ENCODE data around the gene DDR1.

DNA sequence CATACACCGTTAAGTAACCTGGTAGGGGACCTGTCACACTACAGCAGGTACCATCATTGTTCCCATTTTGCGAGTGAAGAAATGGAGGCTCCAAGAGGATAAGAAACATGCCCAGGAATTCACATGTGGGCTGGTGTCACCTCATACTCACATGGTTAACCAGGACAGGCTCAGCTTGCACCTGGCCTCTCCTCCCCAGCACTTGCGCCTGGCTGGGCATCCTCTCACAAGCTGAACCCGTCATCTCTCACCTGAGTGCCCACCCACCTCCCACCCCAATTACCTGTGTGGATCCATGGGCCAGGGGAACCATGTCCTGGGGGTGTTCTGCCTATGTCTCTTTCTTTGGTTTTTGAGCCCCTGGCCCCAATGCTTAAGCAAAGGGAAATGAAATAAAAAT is 46.2 kb downstream of the DDR1 start:
- no peak for TF ChIP-seq POLR2AphosphoS5 (IDR thresholded peaks at IDR 0.05; ENCODE audit: low read depth)
- TF ChIP-seq, protein P1, sequence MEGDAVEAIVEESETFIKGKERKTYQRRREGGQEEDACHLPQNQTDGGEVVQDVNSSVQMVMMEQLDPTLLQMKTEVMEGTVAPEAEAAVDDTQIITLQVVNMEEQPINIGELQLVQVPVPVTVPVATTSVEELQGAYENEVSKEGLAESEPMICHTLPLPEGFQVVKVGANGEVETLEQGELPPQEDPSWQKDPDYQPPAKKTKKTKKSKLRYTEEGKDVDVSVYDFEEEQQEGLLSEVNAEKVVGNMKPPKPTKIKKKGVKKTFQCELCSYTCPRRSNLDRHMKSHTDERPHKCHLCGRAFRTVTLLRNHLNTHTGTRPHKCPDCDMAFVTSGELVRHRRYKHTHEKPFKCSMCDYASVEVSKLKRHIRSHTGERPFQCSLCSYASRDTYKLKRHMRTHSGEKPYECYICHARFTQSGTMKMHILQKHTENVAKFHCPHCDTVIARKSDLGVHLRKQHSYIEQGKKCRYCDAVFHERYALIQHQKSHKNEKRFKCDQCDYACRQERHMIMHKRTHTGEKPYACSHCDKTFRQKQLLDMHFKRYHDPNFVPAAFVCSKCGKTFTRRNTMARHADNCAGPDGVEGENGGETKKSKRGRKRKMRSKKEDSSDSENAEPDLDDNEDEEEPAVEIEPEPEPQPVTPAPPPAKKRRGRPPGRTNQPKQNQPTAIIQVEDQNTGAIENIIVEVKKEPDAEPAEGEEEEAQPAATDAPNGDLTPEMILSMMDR (conservative IDR thresholded peaks at IDR 0.05; ENCODE audit: low read depth in 2 of 2): no peak
- TF ChIP-seq, protein P2, sequence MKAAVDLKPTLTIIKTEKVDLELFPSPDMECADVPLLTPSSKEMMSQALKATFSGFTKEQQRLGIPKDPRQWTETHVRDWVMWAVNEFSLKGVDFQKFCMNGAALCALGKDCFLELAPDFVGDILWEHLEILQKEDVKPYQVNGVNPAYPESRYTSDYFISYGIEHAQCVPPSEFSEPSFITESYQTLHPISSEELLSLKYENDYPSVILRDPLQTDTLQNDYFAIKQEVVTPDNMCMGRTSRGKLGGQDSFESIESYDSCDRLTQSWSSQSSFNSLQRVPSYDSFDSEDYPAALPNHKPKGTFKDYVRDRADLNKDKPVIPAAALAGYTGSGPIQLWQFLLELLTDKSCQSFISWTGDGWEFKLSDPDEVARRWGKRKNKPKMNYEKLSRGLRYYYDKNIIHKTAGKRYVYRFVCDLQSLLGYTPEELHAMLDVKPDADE (IDR thresholded peaks at IDR 0.05): no peak
- no peak for TF ChIP-seq EZH2 (IDR thresholded peaks at IDR 0.05; ENCODE audit: low read depth, unreplicated experiment)
- TF ChIP-seq, protein P3, sequence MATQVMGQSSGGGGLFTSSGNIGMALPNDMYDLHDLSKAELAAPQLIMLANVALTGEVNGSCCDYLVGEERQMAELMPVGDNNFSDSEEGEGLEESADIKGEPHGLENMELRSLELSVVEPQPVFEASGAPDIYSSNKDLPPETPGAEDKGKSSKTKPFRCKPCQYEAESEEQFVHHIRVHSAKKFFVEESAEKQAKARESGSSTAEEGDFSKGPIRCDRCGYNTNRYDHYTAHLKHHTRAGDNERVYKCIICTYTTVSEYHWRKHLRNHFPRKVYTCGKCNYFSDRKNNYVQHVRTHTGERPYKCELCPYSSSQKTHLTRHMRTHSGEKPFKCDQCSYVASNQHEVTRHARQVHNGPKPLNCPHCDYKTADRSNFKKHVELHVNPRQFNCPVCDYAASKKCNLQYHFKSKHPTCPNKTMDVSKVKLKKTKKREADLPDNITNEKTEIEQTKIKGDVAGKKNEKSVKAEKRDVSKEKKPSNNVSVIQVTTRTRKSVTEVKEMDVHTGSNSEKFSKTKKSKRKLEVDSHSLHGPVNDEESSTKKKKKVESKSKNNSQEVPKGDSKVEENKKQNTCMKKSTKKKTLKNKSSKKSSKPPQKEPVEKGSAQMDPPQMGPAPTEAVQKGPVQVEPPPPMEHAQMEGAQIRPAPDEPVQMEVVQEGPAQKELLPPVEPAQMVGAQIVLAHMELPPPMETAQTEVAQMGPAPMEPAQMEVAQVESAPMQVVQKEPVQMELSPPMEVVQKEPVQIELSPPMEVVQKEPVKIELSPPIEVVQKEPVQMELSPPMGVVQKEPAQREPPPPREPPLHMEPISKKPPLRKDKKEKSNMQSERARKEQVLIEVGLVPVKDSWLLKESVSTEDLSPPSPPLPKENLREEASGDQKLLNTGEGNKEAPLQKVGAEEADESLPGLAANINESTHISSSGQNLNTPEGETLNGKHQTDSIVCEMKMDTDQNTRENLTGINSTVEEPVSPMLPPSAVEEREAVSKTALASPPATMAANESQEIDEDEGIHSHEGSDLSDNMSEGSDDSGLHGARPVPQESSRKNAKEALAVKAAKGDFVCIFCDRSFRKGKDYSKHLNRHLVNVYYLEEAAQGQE (IDR thresholded peaks at IDR 0.05; ENCODE audit: unreplicated experiment): no peak
- TF ChIP-seq EZH2phosphoT487 (IDR thresholded peaks at IDR 0.05; ENCODE audit: unreplicated experiment): no peak
- TF ChIP-seq ZNF331 (CRISPR knock-in tag; IDR thresholded peaks at IDR 0.05; ENCODE audit: low read depth): no peak

Measured in GM23338 (cell line).